Nephron (organoid): ENCODE measurements around the gene SF3A1.

Experiments
- H3K27ac Mint-ChIP-seq, 3 experiments: 2 replicates each; pipeline ENCODE4 v1.8.0; 2020; ENCODE audit warnings: mixed read lengths in 3 of 3, mild to moderate bottlenecking in 2 of 3, moderate library complexity in 1 of 3
- H3K27me3 Mint-ChIP-seq: 2 replicates; pipeline ENCODE4 v1.8.0; 2021; ENCODE audit warnings: low read depth, mild to moderate bottlenecking, moderate library complexity, mixed read lengths
- H3K36me3 Mint-ChIP-seq: 2 replicates; pipeline ENCODE4 v1.8.0; 2020; ENCODE audit warnings: low read depth, mixed read lengths
- H3K4me1 Mint-ChIP-seq: 2 replicates; pipeline ENCODE4 v1.8.0; 2020; ENCODE audit warnings: mixed read lengths
- H3K4me3 Mint-ChIP-seq, 3 experiments: 2 replicates each; pipeline ENCODE4 v1.8.0; 2020; ENCODE audit warnings: mild to moderate bottlenecking in 3 of 3, mixed read lengths in 3 of 3, moderate library complexity in 2 of 3
- H3K9me3 Mint-ChIP-seq: 2 replicates; pipeline ENCODE4 v1.8.0; 2020; ENCODE audit warnings: mixed read lengths
- CTCF ChIP-seq, 3 experiments: fragments of 200-600 bp; sonication (generic); IDR thresholded peaks; one replicate each; pipeline ENCODE4 v1.5.0; 2021; ENCODE audit warnings: antibody characterized with exemption in 3 of 3; ENCODE audit not compliant: unreplicated experiment in 3 of 3

The SF3A1 gene

GRCh38 chr22:30291058-30291892 lies 65.4 kb downstream of the SF3A1 start:
- no peak overlapping the region for H3K4me3 Mint-ChIP-seq
- H3K27ac Mint-ChIP-seq: peak overlapping the region in 1 of 3 experiments; percentile 56
- no peak for TF ChIP-seq CTCF (IDR thresholded peaks at IDR 0.05; ENCODE audit: unreplicated experiment in 3 of 3)
- H3K36me3 Mint-ChIP-seq: peaks cover 7% of the 10 kb centered on the region
- H3K9me3 Mint-ChIP-seq: no peaks in the 10 kb centered on the region
- H3K4me1 Mint-ChIP-seq: peaks cover 13% of the 10 kb centered on the region
- no peaks in the 10 kb centered on the region for H3K27me3 Mint-ChIP-seq

- Mint-ChIP-seq H3K4me3 (peak overlapping the region; percentile 90 to 95 (median 92)), H3K36me3 (peaks cover 7% of the 10 kb centered on the region), H3K9me3 (no peaks in the 10 kb centered on the region), H3K27ac (peak overlapping the region in 1 of 3 experiments; percentile 18), H3K27me3 (no peaks in the 10 kb centered on the region), H3K4me1 (peaks cover 13% of the 10 kb centered on the region)
- no peak for TF ChIP-seq CTCF (IDR thresholded peaks at IDR 0.05; ENCODE audit: unreplicated experiment in 3 of 3)
Observed at GRCh38 chr22:30290342-30291057, 66.2 kb downstream of the SF3A1 start.

- H3K4me1 Mint-ChIP-seq: peaks cover 13% of the 10 kb centered on the region
- H3K27me3 Mint-ChIP-seq: no peaks in the 10 kb centered on the region
- H3K9me3 Mint-ChIP-seq: no peaks in the 10 kb centered on the region
- TF ChIP-seq CTCF (IDR thresholded peaks at IDR 0.05; ENCODE audit: unreplicated experiment in 3 of 3): no peak
- H3K4me3 Mint-ChIP-seq: peak overlapping the region; percentile 90 to 95 (median 92)
- H3K27ac Mint-ChIP-seq: no peak overlapping the region
- H3K36me3 Mint-ChIP-seq: peaks cover 7% of the 10 kb centered on the region
Observed at GRCh38 chr22:30289980-30290313, 66.7 kb downstream of the SF3A1 start.

GRCh38 chr22:30289141-30289979 lies 67.3 kb downstream of the SF3A1 start, which contains the start of gene CASTOR1:
Gene CASTOR1, minus strand, starts transcription at chr22:30289505. Its CDS starts 8 bp downstream, at chr22:30289497.
- Mint-ChIP-seq H3K36me3 (peaks cover 7% of the 10 kb centered on the region), H3K4me3 (peak within 1 kb of the TSS; percentile 90 to 95 (median 92)), H3K27me3 (no peaks in the 10 kb centered on the region), H3K9me3 (no peaks in the 10 kb centered on the region), H3K27ac (peak within 1 kb of the TSS; percentile 90 to 98 (median 93)), H3K4me1 (peaks cover 13% of the 10 kb centered on the region)
- TF ChIP-seq CTCF (IDR thresholded peaks at IDR 0.05; ENCODE audit: unreplicated experiment in 3 of 3): no peak

GRCh38 chr22:30288419-30289140 lies 68.1 kb downstream of the SF3A1 start:
- Mint-ChIP-seq H3K36me3 (peaks cover 7% of the 10 kb centered on the region), H3K27me3 (no peaks in the 10 kb centered on the region), H3K4me3 (peak overlapping the region; percentile 90 to 95 (median 92)), H3K9me3 (no peaks in the 10 kb centered on the region), H3K4me1 (peaks cover 13% of the 10 kb centered on the region), H3K27ac (peak overlapping the region; percentile 90 to 98 (median 93))
- no peak for TF ChIP-seq CTCF (IDR thresholded peaks at IDR 0.05; ENCODE audit: unreplicated experiment in 3 of 3)
